ENCODE data around the gene CYLD. TPM values are rescaled to one million over a fixed set of nuclear protein-coding genes. Genes with fewer than 3 reads are reported as not detected.

CYLD gene
- total and polyA plus RNA-seq, 2 donors: 30.0 to 53.9 TPM

GRCh38 chr16:50744881-50745280 lies 3.0 kb downstream of the CYLD start:
- Histone ChIP-seq H3K36me3 (ENCODE audit: control insufficient read depth in 2 of 2, insufficient read depth in 2 of 2, low read length in 1 of 2) (peaks cover 0 to 6% of the 10 kb centered on the region in 2 donors), H3K4me3 (ENCODE audit: low read length in 2 of 2) (no peak overlapping the region), H3K27ac (ENCODE audit: low read depth in 1 of 2, low read length in 1 of 2) (peak overlapping the region; percentile 58 to 71), H3K9me3 (ENCODE audit: control insufficient read depth in 2 of 2, insufficient read depth in 1 of 2, low read length in 1 of 2) (no peaks in the 10 kb centered on the region), H3K27me3 (ENCODE audit: control insufficient read depth in 2 of 2, insufficient read depth in 1 of 2, low read length in 1 of 2) (no peaks in the 10 kb centered on the region), H3K4me1 (ENCODE audit: control insufficient read depth in 2 of 2, insufficient read depth in 2 of 2, low read length in 2 of 2) (peaks cover 9 to 18% of the 10 kb centered on the region in 2 donors)
- WGBS: 81% methylated on average over 3 of the region's 3 CpGs
- no peak for DNase-seq (ENCODE audit: low read depth in 6 of 9, low spot score in 9 of 9)

- Histone ChIP-seq H3K27ac (ENCODE audit: low read depth in 1 of 2, low read length in 1 of 2) (peak overlapping the region; percentile 41 to 62), H3K36me3 (ENCODE audit: control insufficient read depth in 2 of 2, insufficient read depth in 2 of 2, low read length in 1 of 2) (peaks cover 0 to 9% of the 10 kb centered on the region in 2 donors), H3K4me3 (ENCODE audit: low read length in 2 of 2) (no peak overlapping the region), H3K4me1 (ENCODE audit: control insufficient read depth in 2 of 2, insufficient read depth in 2 of 2, low read length in 2 of 2) (peaks cover 8 to 18% of the 10 kb centered on the region in 2 donors), H3K27me3 (ENCODE audit: control insufficient read depth in 2 of 2, insufficient read depth in 1 of 2, low read length in 1 of 2) (no peaks in the 10 kb centered on the region), H3K9me3 (ENCODE audit: control insufficient read depth in 2 of 2, insufficient read depth in 1 of 2, low read length in 1 of 2) (no peaks in the 10 kb centered on the region)
- no peak for DNase-seq (ENCODE audit: low read depth in 6 of 9, low spot score in 9 of 9)
- whole genome bisulfite sequencing: 95% methylated on average over 4 of the region's 4 CpGs
These were observed 4.1 kb downstream of the CYLD start for GRCh38 chr16:50745940-50746339.

DNA sequence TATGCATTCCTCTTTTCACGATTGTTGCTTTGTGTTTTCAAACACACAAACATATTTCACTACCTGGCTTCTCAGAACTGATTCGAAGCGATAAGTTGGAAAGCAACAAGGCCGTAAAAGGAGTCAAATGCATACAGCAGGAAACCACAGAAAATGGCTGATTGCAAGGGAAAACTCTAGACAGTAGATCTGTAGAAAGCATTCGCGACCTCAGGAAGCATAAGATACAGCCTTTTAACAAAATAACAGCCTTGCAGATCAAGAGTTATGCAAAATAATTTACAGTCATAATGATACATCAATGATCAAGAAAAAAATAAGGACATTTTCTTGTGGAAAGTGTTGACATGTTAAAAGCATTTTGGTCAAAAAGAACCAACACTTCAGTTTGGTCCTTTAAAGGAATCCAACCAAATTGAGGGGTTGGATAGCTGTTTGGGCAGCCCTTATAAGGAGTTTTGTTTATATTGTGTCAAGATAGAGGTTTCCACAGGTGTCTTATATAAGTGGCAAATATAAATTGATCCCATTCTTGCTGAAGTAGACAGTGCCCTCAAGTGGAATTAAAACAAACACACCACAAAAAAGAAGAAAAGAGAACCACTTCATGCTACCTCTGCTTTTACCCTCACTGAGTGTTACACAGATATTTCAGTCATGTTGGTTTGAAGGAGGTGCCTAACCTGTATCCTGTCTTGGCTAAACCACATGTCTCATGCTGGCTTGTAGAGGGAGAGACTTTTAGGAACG lies 5.5 kb downstream of the CYLD start:
- Histone ChIP-seq H3K36me3 (ENCODE audit: control insufficient read depth in 2 of 2, insufficient read depth in 2 of 2, low read length in 1 of 2) (peaks cover 4 to 15% of the 10 kb centered on the region in 2 donors), H3K4me1 (ENCODE audit: control insufficient read depth in 2 of 2, insufficient read depth in 2 of 2, low read length in 2 of 2) (peaks cover 4 to 13% of the 10 kb centered on the region in 2 donors)
- DNase-seq (ENCODE audit: low read depth in 6 of 9, low spot score in 9 of 9): peak; percentile 49 to 88 (median 65)

DNA sequence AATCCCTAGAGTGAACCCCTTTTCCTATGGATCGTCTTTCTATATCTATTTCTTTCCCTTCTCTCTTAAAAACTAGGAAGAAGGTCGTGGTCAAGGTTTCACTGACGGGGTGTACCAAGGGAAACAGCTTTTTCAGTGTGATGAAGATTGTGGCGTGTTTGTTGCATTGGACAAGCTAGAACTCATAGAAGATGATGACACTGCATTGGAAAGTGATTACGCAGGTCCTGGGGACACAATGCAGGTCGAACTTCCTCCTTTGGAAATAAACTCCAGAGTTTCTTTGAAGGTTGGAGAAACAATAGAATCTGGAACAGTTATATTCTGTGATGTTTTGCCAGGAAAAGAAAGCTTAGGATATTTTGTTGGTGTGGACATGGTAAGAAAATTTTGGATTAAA lies 9.6 kb downstream of the CYLD start:
- no peaks in the 10 kb centered on the region for H3K27me3 ChIP-seq (ENCODE audit: control insufficient read depth in 2 of 2, insufficient read depth in 1 of 2, low read length in 1 of 2)
- H3K27ac ChIP-seq (ENCODE audit: low read depth in 1 of 2, low read length in 1 of 2): no peak overlapping the region
- H3K4me3 ChIP-seq (ENCODE audit: low read length in 2 of 2): no peak overlapping the region
- H3K36me3 ChIP-seq (ENCODE audit: control insufficient read depth in 2 of 2, insufficient read depth in 2 of 2, low read length in 1 of 2): peaks cover 7 to 38% of the 10 kb centered on the region in 2 donors
- no peaks in the 10 kb centered on the region for H3K9me3 ChIP-seq (ENCODE audit: control insufficient read depth in 2 of 2, insufficient read depth in 1 of 2, low read length in 1 of 2)
- no peak for DNase-seq (ENCODE audit: low read depth in 6 of 9, low spot score in 9 of 9)
- 92% methylated on average over 6 of the region's 6 CpGs for WGBS
- peaks cover 0 to 4% of the 10 kb centered on the region in 2 donors for H3K4me1 ChIP-seq (ENCODE audit: control insufficient read depth in 2 of 2, insufficient read depth in 2 of 2, low read length in 2 of 2)

More for the DNA sequence above, 5.5 kb downstream of the CYLD start:
- Histone ChIP-seq H3K27ac (ENCODE audit: low read depth in 1 of 2, low read length in 1 of 2) (peak overlapping the region; percentile 56 to 95), H3K27me3 (ENCODE audit: control insufficient read depth in 2 of 2, insufficient read depth in 1 of 2, low read length in 1 of 2) (no peaks in the 10 kb centered on the region), H3K9me3 (ENCODE audit: control insufficient read depth in 2 of 2, insufficient read depth in 1 of 2, low read length in 1 of 2) (no peaks in the 10 kb centered on the region), H3K4me3 (ENCODE audit: low read length in 2 of 2) (peak overlapping the region in 1 of 2 donors; percentile 0)
- WGBS: 4% methylated on average over 7 of the region's 7 CpGs

DNA sequence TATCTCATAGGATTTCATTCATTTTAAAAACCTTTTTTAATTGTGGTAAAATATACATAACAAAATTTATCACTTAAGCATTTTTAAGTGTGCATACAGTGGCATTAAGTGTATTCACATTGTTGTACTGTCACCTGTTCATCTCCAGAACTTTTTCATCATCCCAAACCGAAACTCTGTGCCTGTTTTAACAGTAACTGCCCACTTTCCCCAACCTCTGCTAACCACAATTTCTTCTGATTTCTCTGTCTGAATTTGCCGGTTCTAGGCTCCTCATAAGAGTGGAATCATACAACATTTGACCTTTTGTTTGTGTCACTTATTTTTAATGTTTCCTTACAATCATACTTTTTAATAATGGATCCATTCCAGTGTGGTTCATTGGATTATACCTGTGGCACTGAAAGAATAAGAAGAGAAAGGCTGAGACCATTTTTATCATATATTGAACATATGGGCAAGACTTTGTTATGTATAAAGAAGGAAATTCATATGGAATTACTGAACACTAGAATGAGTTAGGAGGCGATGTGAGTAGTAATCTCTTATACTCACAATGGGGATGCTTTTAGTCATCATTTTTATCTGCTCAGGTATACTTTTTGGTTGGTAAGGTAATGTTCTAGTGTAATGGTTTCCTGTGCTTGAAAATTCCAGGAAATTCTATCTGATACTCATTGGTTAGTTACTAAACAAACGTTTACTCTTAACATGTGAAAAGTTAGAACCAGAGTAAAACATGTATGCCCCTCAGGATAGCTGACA lies 10.8 kb downstream of the CYLD start:
- peaks cover 7 to 38% of the 10 kb centered on the region in 2 donors for H3K36me3 ChIP-seq (ENCODE audit: control insufficient read depth in 2 of 2, insufficient read depth in 2 of 2, low read length in 1 of 2)
- 87% methylated on average over 4 of the region's 4 CpGs for WGBS
- H3K27me3 ChIP-seq (ENCODE audit: control insufficient read depth in 2 of 2, insufficient read depth in 1 of 2, low read length in 1 of 2): no peaks in the 10 kb centered on the region
- DNase-seq (ENCODE audit: low read depth in 6 of 9, low spot score in 9 of 9): no peak
- no peaks in the 10 kb centered on the region for H3K9me3 ChIP-seq (ENCODE audit: control insufficient read depth in 2 of 2, insufficient read depth in 1 of 2, low read length in 1 of 2)
- H3K27ac ChIP-seq (ENCODE audit: low read depth in 1 of 2, low read length in 1 of 2): no peak overlapping the region
- no peak overlapping the region for H3K4me3 ChIP-seq (ENCODE audit: low read length in 2 of 2)
- H3K4me1 ChIP-seq (ENCODE audit: control insufficient read depth in 2 of 2, insufficient read depth in 2 of 2, low read length in 2 of 2): no peaks in the 10 kb centered on the region

DNA sequence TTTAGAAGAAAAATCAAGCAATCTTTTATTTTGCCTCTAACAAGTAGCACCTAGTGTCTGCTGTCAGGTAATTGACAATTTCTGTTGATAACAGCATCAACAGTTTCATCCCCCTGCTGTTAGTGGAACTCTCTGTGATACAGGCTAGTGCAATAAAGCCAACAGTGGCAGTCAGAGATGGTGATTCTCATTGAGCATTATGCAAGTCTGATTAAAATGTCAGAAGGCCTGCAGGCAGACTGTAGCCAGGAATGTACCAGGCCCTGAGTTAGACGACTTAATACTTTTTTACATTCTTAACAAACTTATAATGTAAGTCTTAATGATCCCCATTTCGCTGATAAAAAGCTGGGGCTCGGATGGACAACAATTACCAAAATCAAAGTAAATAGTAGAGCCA lies 14.6 kb downstream of the CYLD start:
- whole genome bisulfite sequencing: 93% methylated on average over 3 of the region's 3 CpGs
- Histone ChIP-seq H3K4me3 (ENCODE audit: low read length in 2 of 2) (no peak overlapping the region), H3K36me3 (ENCODE audit: control insufficient read depth in 2 of 2, insufficient read depth in 2 of 2, low read length in 1 of 2) (peaks cover 12 to 26% of the 10 kb centered on the region in 2 donors), H3K9me3 (ENCODE audit: control insufficient read depth in 2 of 2, insufficient read depth in 1 of 2, low read length in 1 of 2) (no peaks in the 10 kb centered on the region), H3K27ac (ENCODE audit: low read depth in 1 of 2, low read length in 1 of 2) (no peak overlapping the region), H3K4me1 (ENCODE audit: control insufficient read depth in 2 of 2, insufficient read depth in 2 of 2, low read length in 2 of 2) (no peaks in the 10 kb centered on the region), H3K27me3 (ENCODE audit: control insufficient read depth in 2 of 2, insufficient read depth in 1 of 2, low read length in 1 of 2) (no peaks in the 10 kb centered on the region)
- DNase-seq (ENCODE audit: low read depth in 6 of 9, low spot score in 9 of 9): no peak

- Histone ChIP-seq H3K27me3 (ENCODE audit: control insufficient read depth in 2 of 2, insufficient read depth in 1 of 2, low read length in 1 of 2) (no peaks in the 10 kb centered on the region), H3K27ac (ENCODE audit: low read depth in 1 of 2, low read length in 1 of 2) (no peak overlapping the region), H3K4me3 (ENCODE audit: low read length in 2 of 2) (no peak overlapping the region), H3K9me3 (ENCODE audit: control insufficient read depth in 2 of 2, insufficient read depth in 1 of 2, low read length in 1 of 2) (no peaks in the 10 kb centered on the region), H3K4me1 (ENCODE audit: control insufficient read depth in 2 of 2, insufficient read depth in 2 of 2, low read length in 2 of 2) (no peaks in the 10 kb centered on the region), H3K36me3 (ENCODE audit: control insufficient read depth in 2 of 2, insufficient read depth in 2 of 2, low read length in 1 of 2) (peaks cover 6% of the 10 kb centered on the region in 2 donors)
- 92% methylated on average over 1 of the region's 1 CpG for WGBS
- no peak for DNase-seq (ENCODE audit: low read depth in 6 of 9, low spot score in 9 of 9)
These were observed 19.4 kb downstream of the CYLD start for GRCh38 chr16:50761267-50761666.

DNA sequence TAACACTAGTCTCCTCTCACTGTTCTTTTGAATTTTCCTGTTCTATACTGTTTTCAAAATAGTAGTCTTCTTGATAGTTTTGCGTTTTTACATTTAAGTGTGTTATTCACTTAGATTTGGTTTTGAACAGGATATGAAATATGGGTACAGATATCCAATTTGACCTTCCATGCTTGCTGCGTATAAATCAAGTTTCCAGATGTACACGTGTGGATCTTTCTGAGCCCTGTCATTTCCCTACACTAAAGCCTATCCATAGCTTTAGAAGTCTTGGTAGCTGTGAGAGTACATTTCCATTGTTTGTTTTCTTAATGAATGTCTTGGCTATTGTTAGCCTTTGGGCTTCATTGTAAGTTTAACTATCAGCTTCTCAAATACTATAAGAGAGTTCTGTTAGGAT lies 20.4 kb downstream of the CYLD start:
- 98% methylated on average over 3 of the region's 3 CpGs for WGBS
- no peaks in the 10 kb centered on the region for H3K9me3 ChIP-seq (ENCODE audit: control insufficient read depth in 2 of 2, insufficient read depth in 1 of 2, low read length in 1 of 2)
- DNase-seq (ENCODE audit: low read depth in 6 of 9, low spot score in 9 of 9): no peak
- H3K27me3 ChIP-seq (ENCODE audit: control insufficient read depth in 2 of 2, insufficient read depth in 1 of 2, low read length in 1 of 2): no peaks in the 10 kb centered on the region
- H3K4me1 ChIP-seq (ENCODE audit: control insufficient read depth in 2 of 2, insufficient read depth in 2 of 2, low read length in 2 of 2): no peaks in the 10 kb centered on the region
- peaks cover 6 to 8% of the 10 kb centered on the region in 2 donors for H3K36me3 ChIP-seq (ENCODE audit: control insufficient read depth in 2 of 2, insufficient read depth in 2 of 2, low read length in 1 of 2)
- H3K27ac ChIP-seq (ENCODE audit: low read depth in 1 of 2, low read length in 1 of 2): no peak overlapping the region
- H3K4me3 ChIP-seq (ENCODE audit: low read length in 2 of 2): no peak overlapping the region

DNA sequence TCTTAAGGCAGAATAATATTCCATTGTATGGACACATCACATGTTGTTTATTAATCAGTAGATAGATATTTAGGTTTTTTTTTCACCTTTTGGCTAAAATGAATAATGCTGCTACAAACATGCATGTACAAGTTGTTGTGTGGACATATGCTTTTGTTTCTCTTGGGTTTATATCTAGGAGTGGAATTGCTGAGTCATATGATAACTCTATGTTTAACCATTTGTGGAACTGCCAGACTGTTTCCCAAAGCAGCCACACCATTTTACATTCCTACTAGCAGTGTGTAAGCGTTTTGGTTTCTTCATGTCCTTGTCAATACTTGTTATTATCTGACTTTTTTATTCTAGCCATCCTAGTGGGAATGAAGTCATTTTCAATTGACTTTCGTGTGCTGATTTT lies 21.3 kb downstream of the CYLD start:
- no peak overlapping the region for H3K27ac ChIP-seq (ENCODE audit: low read depth in 1 of 2, low read length in 1 of 2)
- no peaks in the 10 kb centered on the region for H3K4me1 ChIP-seq (ENCODE audit: control insufficient read depth in 2 of 2, insufficient read depth in 2 of 2, low read length in 2 of 2)
- H3K36me3 ChIP-seq (ENCODE audit: control insufficient read depth in 2 of 2, insufficient read depth in 2 of 2, low read length in 1 of 2): peaks cover 3 to 8% of the 10 kb centered on the region in 2 donors
- DNase-seq (ENCODE audit: low read depth in 6 of 9, low spot score in 9 of 9): no peak
- no peaks in the 10 kb centered on the region for H3K27me3 ChIP-seq (ENCODE audit: control insufficient read depth in 2 of 2, insufficient read depth in 1 of 2, low read length in 1 of 2)
- 97% methylated on average over 2 of the region's 2 CpGs for WGBS
- H3K4me3 ChIP-seq (ENCODE audit: low read length in 2 of 2): no peak overlapping the region
- no peaks in the 10 kb centered on the region for H3K9me3 ChIP-seq (ENCODE audit: control insufficient read depth in 2 of 2, insufficient read depth in 1 of 2, low read length in 1 of 2)
